SK-N-SH treated with all-trans-retinoic acid at 6 μM for 48 hours (cell line): Measurements from ENCODE around the gene MRPL57.

Experiments
- ARNTL ChIP-seq: fragments of 450-650 bp; formaldehyde crosslinking; IDR thresholded peaks from 2 replicates; pipeline ENCODE4 v1.5.0; 2020; ENCODE audit warnings: low read depth, mild to moderate bottlenecking, moderate library complexity, borderline replicate concordance
- TCF4 ChIP-seq: fragments of 250-450 bp; sonication (Bioruptor Pico); IDR thresholded peaks from 2 replicates; pipeline ENCODE4 v1.8.0; 2021; ENCODE audit warnings: mild to moderate bottlenecking, moderate library complexity, borderline replicate concordance
- ZC3H10 ChIP-seq: fragments of 250-450 bp; sonication (Bioruptor Pico); IDR thresholded peaks from 2 replicates; pipeline ENCODE4 v1.5.1; 2021; ENCODE audit warnings: mild to moderate bottlenecking, moderate library complexity
- ZNF8 ChIP-seq: fragments of 450-650 bp; formaldehyde crosslinking; IDR thresholded peaks from 2 replicates; pipeline ENCODE4 v1.5.0; 2020; ENCODE audit warnings: mild to moderate bottlenecking, moderate library complexity
- TF ChIP-seq, protein P1 (sequence below): fragments of 250-450 bp; sonication (Bioruptor Pico); IDR thresholded peaks from 2 replicates; pipeline ENCODE4 v1.5.1; 2020; ENCODE audit warnings: low read depth, mild to moderate bottlenecking, moderate library complexity
- TF ChIP-seq, protein P2 (sequence below): fragments of 250-450 bp; sonication (Bioruptor Pico); IDR thresholded peaks from 2 replicates; pipeline ENCODE4 v1.8.0; 2020; ENCODE audit warnings: mild to moderate bottlenecking, moderate library complexity, borderline replicate concordance

DNA sequence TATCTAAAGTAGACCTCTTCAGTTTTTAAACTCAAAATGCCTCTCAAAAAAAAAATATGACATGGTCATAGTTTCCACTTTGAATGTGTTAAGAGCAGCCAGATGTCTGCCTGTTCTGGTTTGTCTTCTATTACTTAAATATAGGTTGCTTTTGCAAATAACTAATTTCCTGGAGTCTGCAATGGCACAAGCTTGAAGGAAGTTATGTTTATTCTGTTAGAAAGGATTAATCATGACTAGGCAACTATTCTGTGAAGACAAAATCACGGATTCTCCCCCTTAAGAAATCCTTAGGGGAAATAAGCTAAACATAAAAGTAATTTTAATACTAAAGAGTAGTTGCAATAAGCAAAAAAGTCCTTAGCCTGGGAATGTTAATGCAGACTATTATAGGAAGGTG, 26.4 kb upstream of the MRPL57 start:
- TF ChIP-seq, protein P1, sequence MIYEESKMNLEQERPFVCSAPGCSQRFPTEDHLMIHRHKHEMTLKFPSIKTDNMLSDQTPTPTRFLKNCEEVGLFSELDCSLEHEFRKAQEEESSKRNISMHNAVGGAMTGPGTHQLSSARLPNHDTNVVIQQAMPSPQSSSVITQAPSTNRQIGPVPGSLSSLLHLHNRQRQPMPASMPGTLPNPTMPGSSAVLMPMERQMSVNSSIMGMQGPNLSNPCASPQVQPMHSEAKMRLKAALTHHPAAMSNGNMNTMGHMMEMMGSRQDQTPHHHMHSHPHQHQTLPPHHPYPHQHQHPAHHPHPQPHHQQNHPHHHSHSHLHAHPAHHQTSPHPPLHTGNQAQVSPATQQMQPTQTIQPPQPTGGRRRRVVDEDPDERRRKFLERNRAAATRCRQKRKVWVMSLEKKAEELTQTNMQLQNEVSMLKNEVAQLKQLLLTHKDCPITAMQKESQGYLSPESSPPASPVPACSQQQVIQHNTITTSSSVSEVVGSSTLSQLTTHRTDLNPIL (CRISPR knock-in tag), result no peak
- no peak for TF ChIP-seq ARNTL
- TF ChIP-seq, protein P2, sequence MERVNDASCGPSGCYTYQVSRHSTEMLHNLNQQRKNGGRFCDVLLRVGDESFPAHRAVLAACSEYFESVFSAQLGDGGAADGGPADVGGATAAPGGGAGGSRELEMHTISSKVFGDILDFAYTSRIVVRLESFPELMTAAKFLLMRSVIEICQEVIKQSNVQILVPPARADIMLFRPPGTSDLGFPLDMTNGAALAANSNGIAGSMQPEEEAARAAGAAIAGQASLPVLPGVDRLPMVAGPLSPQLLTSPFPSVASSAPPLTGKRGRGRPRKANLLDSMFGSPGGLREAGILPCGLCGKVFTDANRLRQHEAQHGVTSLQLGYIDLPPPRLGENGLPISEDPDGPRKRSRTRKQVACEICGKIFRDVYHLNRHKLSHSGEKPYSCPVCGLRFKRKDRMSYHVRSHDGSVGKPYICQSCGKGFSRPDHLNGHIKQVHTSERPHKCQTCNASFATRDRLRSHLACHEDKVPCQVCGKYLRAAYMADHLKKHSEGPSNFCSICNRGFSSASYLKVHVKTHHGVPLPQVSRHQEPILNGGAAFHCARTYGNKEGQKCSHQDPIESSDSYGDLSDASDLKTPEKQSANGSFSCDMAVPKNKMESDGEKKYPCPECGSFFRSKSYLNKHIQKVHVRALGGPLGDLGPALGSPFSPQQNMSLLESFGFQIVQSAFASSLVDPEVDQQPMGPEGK, result no peak
- TF ChIP-seq ZC3H10, result no peak
- no peak for TF ChIP-seq TCF4 (CRISPR knock-in tag)
- no peak for TF ChIP-seq ZNF8 (CRISPR knock-in tag)
